Liver (tissue), 9 donors: Measurements from ENCODE around the gene HAUS7. TPM values are rescaled to one million over a fixed set of nuclear protein-coding genes. Genes with fewer than 3 reads are reported as not detected.

Experiments
- DNase-seq: peaks from one replicate; pipeline ENCODE4 v3.0.0-alpha.2; 2017; ENCODE audit warnings: low spot score
- H3K27ac ChIP-seq, 2 donors: one replicate each; pipeline ENCODE4 v1.7.0; 2013; ENCODE audit warnings: inconsistent platforms in 2 of 2, low read length in 2 of 2, control low read depth in 1 of 2, low read depth in 1 of 2, mild to moderate bottlenecking in 1 of 2
- H3K27me3 ChIP-seq, 4 donors: one replicate each; pipeline versions ENCODE4 v1.6.1 to v1.7.0; 2013; ENCODE audit warnings: low read length in 3 of 4, inconsistent platforms in 1 of 4, mild to moderate bottlenecking in 1 of 4, moderate library complexity in 1 of 4; ENCODE audit not compliant: control insufficient read depth in 4 of 4, insufficient read depth in 4 of 4
- H3K36me3 ChIP-seq, 4 donors: one replicate each; pipeline versions ENCODE4 v1.6.1 to v1.7.0; 2013; ENCODE audit warnings: low read length in 3 of 4, mild to moderate bottlenecking in 3 of 4, low read depth in 1 of 4, moderate library complexity in 1 of 4; ENCODE audit not compliant: control insufficient read depth in 4 of 4, insufficient read depth in 3 of 4
- H3K4me1 ChIP-seq, 4 donors: one replicate each; pipeline versions ENCODE4 v1.6.1 to v1.7.0; 2013; ENCODE audit warnings: low read length in 3 of 4, mild to moderate bottlenecking in 3 of 4, moderate library complexity in 1 of 4; ENCODE audit not compliant: control insufficient read depth in 4 of 4, insufficient read depth in 4 of 4
- H3K4me3 ChIP-seq, 3 donors: one replicate each; pipeline versions ENCODE4 v1.6.1 to v1.7.0; 2013; ENCODE audit warnings: low read length in 3 of 3, control low read depth in 1 of 3, low read depth in 1 of 3, mild to moderate bottlenecking in 1 of 3
- H3K9ac ChIP-seq, 2 donors: one replicate each; pipeline ENCODE4 v1.7.0; 2013; ENCODE audit warnings: low read length in 2 of 2, mild to moderate bottlenecking in 2 of 2, moderate library complexity in 2 of 2, control low read depth in 1 of 2, low read depth in 1 of 2
- H3K9me3 ChIP-seq, 4 donors: one replicate each; pipeline versions ENCODE4 v1.6.1 to v1.7.0; 2013; ENCODE audit warnings: low read length in 3 of 4; ENCODE audit not compliant: control insufficient read depth in 4 of 4
- ATF3 ChIP-seq: IDR thresholded peaks from 2 replicates; pipeline ENCODE4 v1.6.1; 2016; ENCODE audit warnings: antibody characterized with exemption
- CTCF ChIP-seq: fragments of 150-350 bp; IDR thresholded peaks from 2 replicates; pipeline ENCODE4 v1.5.1; 2017; ENCODE audit warnings: improper control_type of control experiment, low read depth, low read length; ENCODE audit not compliant: missing input control
- EGR1 ChIP-seq, 2 donors: IDR thresholded peaks; 2 replicates each; pipeline ENCODE4 v1.6.1; 2016 to 2018; ENCODE audit warnings: antibody characterized with exemption in 2 of 2, low read depth in 2 of 2
- FOXA2 ChIP-seq: IDR thresholded peaks from 2 replicates; pipeline ENCODE4 v1.6.1; 2016; ENCODE audit warnings: antibody characterized with exemption
- GABPA ChIP-seq, 2 donors: IDR thresholded peaks in 1 of 2; conservative IDR thresholded peaks in 1 of 2; 2 replicates each; pipeline ENCODE4 v1.6.1; 2016; ENCODE audit warnings: antibody characterized with exemption in 2 of 2, mild to moderate bottlenecking in 1 of 2, moderate library complexity in 1 of 2
- HNF4A ChIP-seq, 2 donors: conservative IDR thresholded peaks; 2 replicates each; pipeline ENCODE4 v1.6.1; 2016; ENCODE audit warnings: antibody characterized with exemption in 2 of 2, mild to moderate bottlenecking in 2 of 2
- JUND ChIP-seq, 2 donors: IDR thresholded peaks; 2 replicates each; pipeline ENCODE4 v1.6.1; 2016; ENCODE audit warnings: antibody characterized with exemption in 2 of 2
- MAX ChIP-seq: IDR thresholded peaks from 2 replicates; pipeline ENCODE4 v1.6.1; 2016; ENCODE audit warnings: antibody characterized with exemption
- REST ChIP-seq: IDR thresholded peaks from 2 replicates; pipeline ENCODE4 v1.6.1; 2016; ENCODE audit warnings: antibody characterized with exemption, mild to moderate bottlenecking
- RXRA ChIP-seq, 2 donors: IDR thresholded peaks; 2 replicates each; pipeline ENCODE4 v1.6.1; 2017 to 2018; ENCODE audit warnings: antibody characterized with exemption in 2 of 2, mild to moderate bottlenecking in 1 of 2
- SP1 ChIP-seq: IDR thresholded peaks from 2 replicates; pipeline ENCODE4 v1.6.1; 2018; ENCODE audit warnings: antibody characterized with exemption, mild to moderate bottlenecking
- TAF1 ChIP-seq: conservative IDR thresholded peaks from 2 replicates; pipeline ENCODE4 v1.6.1; 2016; ENCODE audit warnings: antibody characterized with exemption, mild to moderate bottlenecking
- ZBTB33 ChIP-seq: IDR thresholded peaks from 2 replicates; pipeline ENCODE4 v1.6.1; 2016; ENCODE audit warnings: antibody characterized with exemption
- WGBS: extraction: QIAGEN DNeasy Blood & Tissue Kit; methylation state at CpG from one replicate; pipeline ENCODE4 v1.1.7; 2013; 5-methylcytosine and 5-hydroxymethylcytosine counted together
- polyA plus RNA-seq, 2 donors: library from polyadenylated mRNA; stranded (reverse) in 1 of 2; unstranded in 1 of 2; fragments of 200-250 nt in 1 of 2; fragments of >200 nt in 1 of 2; fragmentation: Nextera tagmentation in 1 of 2; extraction: Ambion mirVana in 1 of 2; gene quantifications; one replicate each; pipeline versions ENCODE4 v1.2.1 to v1.2.3, GENCODE V29; 2013 to 2015
- total RNA-seq, 2 donors: library from RNA; depleted of rRNA; stranded (reverse); fragments of >200 nt; gene quantifications; one replicate each; pipeline ENCODE4 v1.2.3, GENCODE V29; 2014
- donor health status: healthy.
- donor health status: healthy.
- donor health status: healthy.
- donor health status: healthy.
- donor health status: healthy.

HAUS7 gene
- total and polyA plus RNA-seq, 4 donors = 7.0 to 8.9 (median 7.8) TPM

GRCh38 chrX:153450114-153450948 lies 20.0 kb downstream of the HAUS7 start (continued):
- TF ChIP-seq CTCF = no peak
- TF ChIP-seq ATF3 = no peak

- TF ChIP-seq FOXA2 (no peak), MAX (no peak), RXRA (IDR thresholded peaks at IDR 0.05) (no peak), TAF1 (no peak), EGR1 (IDR thresholded peaks at IDR 0.05; ENCODE audit: low read depth in 2 of 2) (no peak), SP1 (no peak), HNF4A (conservative IDR thresholded peaks at IDR 0.05) (no peak), ATF3 (no peak), REST (no peak), JUND (IDR thresholded peaks at IDR 0.05) (no peak), GABPA (IDR thresholded peaks at IDR 0.05 in 1 of 2, conservative IDR thresholded peaks at IDR 0.05 in 1 of 2) (no peak), CTCF (no peak), ZBTB33 (no peak)
- H3K4me1 ChIP-seq = no peaks in the 10 kb centered on the region
- H3K4me3 ChIP-seq = no peak overlapping the region
- peaks cover 0 to 3% (median 0%) of the 10 kb centered on the region in 4 donors for H3K36me3 ChIP-seq
- no peaks in the 10 kb centered on the region for H3K27me3 ChIP-seq
- H3K9ac ChIP-seq = no peak overlapping the region
- 98% methylated on average over 15 of the region's 15 CpGs for WGBS
- no peak overlapping the region for H3K27ac ChIP-seq
- no peak for DNase-seq
- no peaks in the 10 kb centered on the region for H3K9me3 ChIP-seq
These were observed 20.8 kb downstream of the HAUS7 start for GRCh38 chrX:153449368-153450113.
